GM12892 (cell line): ENCODE data around the gene COL18A1.

Source experiments
- DNase-seq: peaks from one replicate; pipeline ENCODE4 v3.0.0; 2011; ENCODE audit not compliant: insufficient read length
- FAIRE-seq: peaks from 2 replicates; lab custom pipeline; 2011; peaks lifted over from hg19 to GRCh38; lab: Jason Lieb, UNC
- POLR2A ChIP-seq: IDR thresholded peaks from 2 replicates; pipeline ENCODE4 v1.6.1; 2011; ENCODE audit warnings: low read depth, low read length, control low read depth
- POLR2AphosphoS5 ChIP-seq: IDR thresholded peaks from 2 replicates; pipeline ENCODE4 v1.6.1; 2011; ENCODE audit warnings: low read depth, low read length, control low read depth
- TAF1 ChIP-seq: IDR thresholded peaks from 2 replicates; pipeline ENCODE4 v1.6.1; 2011; ENCODE audit warnings: low read depth, mild to moderate bottlenecking, control low read depth, low read length, borderline replicate concordance

Gene COL18A1

DNA sequence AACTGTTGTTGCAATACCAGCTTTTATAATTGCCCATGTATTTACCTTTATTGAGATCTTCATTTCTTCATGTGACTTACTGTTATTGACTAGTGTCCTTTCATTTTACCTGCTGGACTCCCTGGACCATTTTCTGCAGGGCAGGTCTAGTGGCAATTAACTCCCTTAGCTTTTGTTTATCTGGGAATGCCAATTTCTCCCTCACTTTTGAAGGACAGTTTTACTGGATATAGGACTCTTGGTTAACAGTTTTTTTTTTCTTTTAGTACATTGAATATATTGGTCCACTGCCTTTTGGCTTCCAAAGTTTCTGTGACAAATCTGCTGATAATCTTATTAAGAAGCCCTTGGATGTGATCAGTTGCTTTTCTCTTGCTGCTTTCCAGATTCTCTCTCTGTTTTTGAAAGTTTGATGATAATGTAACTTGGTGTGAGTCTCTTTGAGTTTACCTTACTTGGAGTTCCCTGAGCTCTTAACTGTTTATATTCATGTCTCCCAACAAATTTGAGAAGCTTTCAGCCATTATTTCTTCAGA is 56.9 kb downstream of the COL18A1 start:
- FAIRE-seq (no peak), DNase-seq (no peak)
- TF ChIP-seq POLR2AphosphoS5 (no peak), POLR2A (no peak)

DNA sequence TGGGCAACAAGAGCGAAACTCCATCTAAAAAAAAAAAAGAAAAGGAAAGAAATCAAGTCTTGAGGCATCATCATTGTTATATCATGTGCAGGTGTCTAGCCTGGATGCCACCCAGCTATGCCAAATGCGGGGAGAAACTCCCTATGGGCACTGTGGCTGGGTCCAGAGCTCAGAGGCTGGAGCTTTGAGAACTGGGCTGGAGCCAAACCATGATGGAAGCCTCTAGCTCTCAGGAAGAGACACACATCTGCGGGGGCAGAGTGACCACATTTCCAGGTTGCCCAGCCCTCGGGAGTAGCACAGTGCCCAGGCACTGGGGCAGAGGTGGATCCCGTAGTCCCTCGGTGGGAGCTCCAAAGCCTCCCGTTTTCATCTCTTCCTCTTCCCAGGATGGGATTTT is 58.9 kb downstream of the COL18A1 start:
- FAIRE-seq (no peak), DNase-seq (no peak)
- TF ChIP-seq POLR2A (no peak), TAF1 (no peak), POLR2AphosphoS5 (no peak)

DNA sequence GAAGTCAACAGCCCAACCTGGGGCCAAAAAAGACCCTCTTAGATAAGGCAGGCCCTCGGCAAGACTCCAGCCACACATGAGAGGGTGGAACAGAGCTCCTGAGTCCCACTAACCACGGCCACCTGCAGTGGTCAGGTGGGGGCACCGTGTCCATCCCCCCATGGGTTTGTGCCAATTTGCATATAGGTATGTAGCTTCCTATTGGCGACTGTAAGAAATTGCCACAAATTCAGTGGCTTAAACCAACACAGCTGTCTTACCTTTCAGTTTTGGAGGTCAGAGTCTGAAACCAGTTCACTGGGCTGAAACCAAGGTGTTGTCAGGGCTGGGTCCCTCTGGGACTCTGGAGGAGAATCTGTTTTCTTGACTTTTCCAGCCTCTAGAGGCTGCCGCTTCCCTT is 59.3 kb downstream of the COL18A1 start:
- TF ChIP-seq POLR2AphosphoS5 (no peak), POLR2A (no peak), TAF1 (no peak)
- no peak for FAIRE-seq
- DNase-seq: no peak

DNA sequence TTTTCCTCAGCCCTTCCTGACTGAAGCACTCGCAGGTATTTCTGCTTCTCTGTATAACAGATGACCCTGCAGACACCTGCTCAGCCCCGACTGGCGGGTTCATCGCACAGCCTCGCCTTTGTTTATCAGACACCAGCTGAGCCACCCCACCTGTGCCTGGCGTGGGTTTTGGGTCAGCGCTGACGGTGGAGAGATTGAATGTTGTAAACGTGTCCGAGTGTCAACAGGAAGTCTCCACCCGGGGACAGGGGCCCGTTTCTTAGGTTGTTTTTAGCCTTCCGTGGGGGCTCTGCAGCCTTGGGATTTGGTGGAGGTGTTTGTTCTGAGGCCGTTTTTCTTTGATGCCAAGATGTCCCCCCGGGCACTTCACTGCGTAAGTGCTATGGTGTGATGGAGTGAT is 60.1 kb downstream of the COL18A1 start:
- no peak for DNase-seq
- TF ChIP-seq TAF1 (no peak), POLR2A (no peak), POLR2AphosphoS5 (no peak)
- FAIRE-seq: no peak

DNA sequence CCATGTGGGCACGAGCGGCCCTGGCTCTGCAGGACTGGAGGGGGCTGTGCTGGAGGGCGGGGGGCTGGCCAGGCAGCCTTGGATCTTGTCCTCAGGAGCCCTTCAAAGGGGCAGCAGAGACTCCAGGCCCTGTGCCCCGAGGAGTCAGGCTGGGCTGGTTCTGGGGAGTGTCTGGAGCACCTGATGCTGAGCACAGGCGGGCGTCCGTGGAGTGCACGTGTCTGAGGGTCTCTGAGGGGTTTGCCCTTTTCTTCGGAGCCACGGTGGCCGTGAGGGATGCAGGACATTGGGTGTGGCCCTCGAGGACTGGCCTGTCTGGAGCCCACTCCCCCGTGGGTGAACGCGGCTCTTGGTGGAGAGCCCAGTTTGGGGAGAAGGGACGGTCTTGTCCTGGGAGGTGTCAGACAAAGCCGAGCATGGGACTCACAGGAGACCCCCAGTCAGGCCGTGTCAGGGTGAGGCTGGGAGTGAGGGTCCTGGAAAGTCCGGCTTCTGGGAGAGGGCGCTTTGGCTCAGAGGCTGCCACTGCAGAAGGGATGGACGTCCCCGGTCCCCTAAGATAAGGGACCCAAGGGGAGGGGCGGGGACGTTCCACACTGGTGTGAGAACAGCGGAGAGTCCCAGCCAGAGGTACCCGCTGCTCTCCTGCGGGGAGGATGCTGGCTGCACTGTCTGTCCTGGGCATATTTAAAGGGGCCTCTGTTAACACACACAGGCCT is 60.8 kb downstream of the COL18A1 start:
- no peak for TF ChIP-seq POLR2AphosphoS5
- no peak for TF ChIP-seq POLR2A
- FAIRE-seq (no peak), DNase-seq (no peak)

DNA sequence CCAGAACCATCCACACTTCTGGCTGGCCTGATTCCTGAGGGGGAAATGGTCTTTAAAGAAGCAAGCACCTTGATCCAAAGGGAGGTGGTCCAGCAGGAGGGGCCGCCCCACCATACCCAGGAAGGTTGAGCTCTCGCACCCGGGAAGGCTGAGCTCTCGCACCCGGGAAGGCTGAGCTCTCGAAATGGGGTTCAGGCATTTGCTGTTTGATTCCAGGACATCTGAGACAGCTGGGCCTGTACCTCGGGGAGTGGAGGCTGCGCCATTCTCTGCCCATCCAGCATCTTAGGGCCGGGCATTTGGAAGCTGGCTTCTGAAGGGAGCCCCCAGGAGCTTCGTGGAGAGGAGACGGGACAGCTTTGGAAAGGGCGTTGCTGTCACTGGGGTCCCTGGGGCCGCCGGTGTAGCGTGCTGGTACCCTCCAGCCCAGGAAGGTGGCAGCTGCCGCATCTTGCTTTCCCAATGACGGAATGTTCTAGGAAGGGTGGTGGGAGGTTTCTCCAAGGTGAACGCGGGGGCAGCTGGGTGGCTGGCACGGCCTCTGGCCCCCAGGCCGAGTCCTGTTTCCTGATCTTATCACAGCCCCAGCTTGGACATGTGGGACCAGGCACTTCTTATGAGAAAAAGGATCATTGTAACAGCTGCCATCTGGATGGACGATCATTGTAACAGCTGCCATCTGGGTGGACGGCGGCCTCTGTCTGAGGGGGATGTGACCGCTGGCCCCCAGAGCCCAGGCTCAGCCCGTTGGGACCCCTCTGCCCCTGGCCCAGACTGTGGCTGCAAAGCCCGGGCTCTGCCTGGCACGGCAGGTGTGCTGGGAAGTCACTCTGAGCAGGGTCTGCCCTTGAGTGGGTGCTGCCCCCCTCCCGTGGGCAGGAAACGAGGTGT is 61.6 kb downstream of the COL18A1 start:
- FAIRE-seq (no peak), DNase-seq (no peak)
- TF ChIP-seq POLR2AphosphoS5 (no peak), TAF1 (no peak)

DNA sequence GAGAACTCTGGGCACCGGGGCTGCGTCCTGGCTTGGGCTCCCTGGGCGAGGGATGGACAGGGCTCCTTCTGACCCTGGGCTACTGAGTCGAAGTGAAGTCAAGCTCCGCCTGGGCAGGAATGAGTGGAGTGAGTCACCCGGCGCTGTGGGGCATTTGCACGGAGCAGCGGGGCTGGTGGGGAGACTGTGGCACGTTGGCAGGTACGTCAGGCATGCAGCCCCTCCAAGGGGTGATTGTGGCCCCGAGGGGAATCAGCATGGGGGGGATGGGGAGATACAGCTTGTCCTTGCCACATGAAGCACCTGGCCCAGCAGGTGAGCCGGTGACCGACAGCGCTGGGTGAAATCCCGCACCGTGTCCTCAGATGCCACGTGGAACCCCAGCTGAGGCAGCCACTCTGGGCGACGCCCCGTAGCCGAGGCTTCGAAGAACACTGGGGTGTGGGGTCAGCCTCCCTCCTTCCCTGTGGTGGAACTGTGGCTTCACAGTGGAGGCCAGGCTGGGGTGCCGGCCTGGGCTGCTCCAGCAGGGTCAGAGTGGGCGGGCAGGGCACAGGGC is 62.3 kb downstream of the COL18A1 start:
- FAIRE-seq (no peak), DNase-seq (no peak)
- TF ChIP-seq POLR2A (no peak), TAF1 (no peak)

DNA sequence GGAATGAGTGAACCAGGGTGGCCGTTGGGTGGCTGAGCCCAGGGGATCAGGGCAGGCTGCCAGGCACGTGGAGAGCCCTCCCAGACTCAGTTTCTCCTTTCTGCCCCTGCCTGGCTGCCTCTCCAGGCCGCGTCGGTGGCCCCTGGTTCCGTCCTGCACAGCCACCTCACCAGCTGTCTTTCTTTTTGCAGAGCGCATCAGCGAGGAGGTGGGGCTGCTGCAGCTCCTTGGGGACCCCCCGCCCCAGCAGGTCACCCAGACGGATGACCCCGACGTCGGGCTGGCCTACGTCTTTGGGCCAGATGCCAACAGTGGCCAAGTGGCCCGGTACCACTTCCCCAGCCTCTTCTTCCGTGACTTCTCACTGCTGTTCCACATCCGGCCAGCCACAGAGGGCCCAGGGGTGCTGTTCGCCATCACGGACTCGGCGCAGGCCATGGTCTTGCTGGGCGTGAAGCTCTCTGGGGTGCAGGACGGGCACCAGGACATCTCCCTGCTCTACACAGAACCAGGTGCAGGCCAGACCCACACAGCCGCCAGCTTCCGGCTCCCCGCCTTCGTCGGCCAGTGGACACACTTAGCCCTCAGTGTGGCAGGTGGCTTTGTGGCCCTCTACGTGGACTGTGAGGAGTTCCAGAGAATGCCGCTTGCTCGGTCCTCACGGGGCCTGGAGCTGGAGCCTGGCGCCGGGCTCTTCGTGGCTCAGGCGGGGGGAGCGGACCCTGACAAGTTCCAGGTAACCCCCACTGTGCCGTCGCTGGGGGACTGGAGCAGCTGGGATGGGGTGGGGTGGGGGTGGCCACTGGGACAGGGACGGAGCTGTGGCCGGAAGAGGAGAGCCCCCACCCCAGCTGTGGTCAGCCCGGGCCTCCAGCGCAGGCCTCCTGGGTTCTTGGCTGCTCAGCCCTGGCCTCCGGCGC is 63.3 kb downstream of the COL18A1 start:
- TF ChIP-seq POLR2A (no peak), TAF1 (no peak), POLR2AphosphoS5 (no peak)
- FAIRE-seq (no peak), DNase-seq (no peak)

DNA sequence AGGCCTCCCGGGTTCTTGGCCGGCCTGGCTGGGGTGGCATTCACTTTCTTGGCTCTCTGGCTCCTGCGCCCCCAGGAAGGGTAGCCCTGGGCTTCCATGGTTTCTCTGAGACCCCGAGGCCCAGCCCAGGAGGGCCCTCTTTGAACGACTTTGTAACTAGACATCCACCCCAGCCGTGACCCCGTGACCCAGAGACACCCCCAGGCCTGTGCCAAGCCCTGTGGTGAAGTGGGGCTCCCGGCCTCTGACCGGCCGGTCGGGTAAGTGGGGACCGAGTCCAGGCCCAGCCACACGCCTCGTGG is 64.0 kb downstream of the COL18A1 start:
- no peak for TF ChIP-seq POLR2A
- FAIRE-seq (no peak), DNase-seq (no peak)

DNA sequence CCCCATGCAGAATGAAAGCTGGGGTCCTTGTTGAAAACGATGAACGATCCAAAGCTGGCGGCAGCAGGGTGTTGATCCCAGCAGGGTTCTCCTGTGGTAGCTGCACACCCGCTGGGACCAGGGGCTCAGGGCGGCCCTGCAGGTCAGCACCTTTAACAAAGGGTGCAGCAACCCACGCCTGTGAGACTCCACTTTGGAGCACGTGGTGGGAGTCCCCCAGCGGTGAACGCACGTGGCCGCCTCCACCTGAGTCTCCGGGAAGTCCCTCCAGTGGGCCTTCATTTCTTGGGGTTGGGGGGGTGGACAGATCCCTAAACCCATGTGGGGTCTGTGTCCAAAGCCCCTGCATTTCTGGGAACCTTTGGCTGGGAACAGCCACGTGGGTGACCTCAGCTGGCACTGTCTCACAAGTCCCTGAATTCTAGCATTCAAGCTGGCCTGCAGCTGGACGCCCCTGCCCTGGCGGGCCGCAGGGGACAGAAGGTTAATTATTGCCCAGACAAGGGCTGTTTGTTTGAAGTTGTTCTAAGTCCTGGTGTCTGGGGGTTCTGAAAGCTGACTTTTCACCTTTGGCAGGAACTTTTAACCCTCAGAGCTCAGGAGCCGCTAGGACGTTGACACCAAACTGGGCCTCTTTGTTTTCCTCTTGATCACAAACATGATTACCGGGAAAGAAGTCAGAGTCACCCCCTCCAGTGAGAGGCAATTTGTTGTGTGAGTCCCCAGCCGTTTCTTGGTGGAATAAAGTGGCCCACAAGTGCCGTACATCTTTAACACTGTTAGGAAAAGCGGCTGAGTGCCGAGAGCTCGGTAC is 64.5 kb downstream of the COL18A1 start:
- no peak for FAIRE-seq
- no peak for DNase-seq

More for the DNA sequence above, 64.5 kb downstream of the COL18A1 start:
- TF ChIP-seq POLR2A (no peak), POLR2AphosphoS5 (no peak), TAF1 (no peak)
